ENCODE results near the gene PLCG2.

The PLCG2 gene

GRCh38 chr16:81921085-81921814 lies 142.2 kb downstream of the PLCG2 start:
- peaks cover 8% of the 10 kb centered on the region for H3K27me3 ChIP-seq (ENCODE audit: insufficient read depth, low read length, poor library complexity)
- no peak overlapping the region for H3K4me2 ChIP-seq (ENCODE audit: insufficient read depth, low read length)
- no peak for ATAC-seq (ENCODE audit: insufficient read depth, low read depth)
- no peaks in the 10 kb centered on the region for H3K79me2 ChIP-seq (ENCODE audit: insufficient read depth, low read length)
- no peak for DNase-seq
- H3K9ac ChIP-seq (ENCODE audit: low read depth, low read length): no peak overlapping the region
- no peak overlapping the region for H3K27ac ChIP-seq (ENCODE audit: low read length)
- no peaks in the 10 kb centered on the region for H3K36me3 ChIP-seq (ENCODE audit: insufficient read depth, low read length)
- H4K20me1 ChIP-seq (ENCODE audit: insufficient read depth, low read length): no peaks in the 10 kb centered on the region
- no peak overlapping the region for H3K4me3 ChIP-seq (ENCODE audit: low read depth in 1 of 2, low read length in 2 of 2)
- TF ChIP-seq EZH2 (IDR thresholded peaks at IDR 0.05; ENCODE audit: borderline replicate concordance, low read depth, low read length, severe bottlenecking) (no peak), CTCF (IDR thresholded peaks at IDR 0.05; ENCODE audit: borderline replicate concordance, extremely low read depth, low read length, poor library complexity, severe bottlenecking) (no peak)
- H3K9me3 ChIP-seq (ENCODE audit: insufficient read depth, low read length, severe bottlenecking): no peaks in the 10 kb centered on the region
- H2AFZ ChIP-seq (ENCODE audit: low read depth, low read length): no peak overlapping the region
- no peaks in the 10 kb centered on the region for H3K4me1 ChIP-seq (ENCODE audit: insufficient read depth, low read length)

GRCh38 chr16:81921843-81922584 lies 142.9 kb downstream of the PLCG2 start:
- no peaks in the 10 kb centered on the region for H4K20me1 ChIP-seq (ENCODE audit: insufficient read depth, low read length)
- no peak overlapping the region for H3K4me2 ChIP-seq (ENCODE audit: insufficient read depth, low read length)
- H3K4me3 ChIP-seq (ENCODE audit: low read depth in 1 of 2, low read length in 2 of 2): no peak overlapping the region
- no peaks in the 10 kb centered on the region for H3K36me3 ChIP-seq (ENCODE audit: insufficient read depth, low read length)
- DNase-seq (no peak), ATAC-seq (ENCODE audit: insufficient read depth, low read depth) (no peak)
- no peak overlapping the region for H3K9ac ChIP-seq (ENCODE audit: low read depth, low read length)
- no peaks in the 10 kb centered on the region for H3K4me1 ChIP-seq (ENCODE audit: insufficient read depth, low read length)
- H3K9me3 ChIP-seq (ENCODE audit: insufficient read depth, low read length, severe bottlenecking): no peaks in the 10 kb centered on the region
- no peak overlapping the region for H3K27ac ChIP-seq (ENCODE audit: low read length)
- TF ChIP-seq EZH2 (IDR thresholded peaks at IDR 0.05; ENCODE audit: borderline replicate concordance, low read depth, low read length, severe bottlenecking) (no peak), CTCF (IDR thresholded peaks at IDR 0.05; ENCODE audit: borderline replicate concordance, extremely low read depth, low read length, poor library complexity, severe bottlenecking) (no peak)
- no peaks in the 10 kb centered on the region for H3K79me2 ChIP-seq (ENCODE audit: insufficient read depth, low read length)
- H3K27me3 ChIP-seq (ENCODE audit: insufficient read depth, low read length, poor library complexity): peaks cover 8% of the 10 kb centered on the region
- H2AFZ ChIP-seq (ENCODE audit: low read depth, low read length): no peak overlapping the region

DNA sequence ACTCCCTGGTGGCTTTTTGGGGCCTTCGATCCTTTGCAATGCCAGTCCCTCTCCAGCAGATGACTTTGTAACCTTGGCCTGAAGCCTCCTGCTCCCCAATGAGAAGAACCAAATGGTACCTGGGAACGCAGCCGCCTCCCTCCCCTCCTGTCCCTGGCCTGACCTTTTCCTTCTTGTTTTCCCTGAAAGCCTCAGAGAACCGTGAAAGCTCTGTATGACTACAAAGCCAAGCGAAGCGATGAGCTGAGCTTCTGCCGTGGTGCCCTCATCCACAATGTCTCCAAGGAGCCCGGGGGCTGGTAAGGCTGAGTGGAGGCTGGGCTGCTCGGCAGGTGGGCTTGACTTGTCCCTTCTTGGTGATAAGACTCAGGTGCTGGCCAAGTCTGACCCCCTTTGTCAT lies 144.2 kb downstream of the PLCG2 start:
- no peak for ATAC-seq (ENCODE audit: insufficient read depth, low read depth)
- no peak overlapping the region for H2AFZ ChIP-seq (ENCODE audit: low read depth, low read length)
- H4K20me1 ChIP-seq (ENCODE audit: insufficient read depth, low read length): no peaks in the 10 kb centered on the region
- TF ChIP-seq EZH2 (IDR thresholded peaks at IDR 0.05; ENCODE audit: borderline replicate concordance, low read depth, low read length, severe bottlenecking) (no peak), CTCF (IDR thresholded peaks at IDR 0.05; ENCODE audit: borderline replicate concordance, extremely low read depth, low read length, poor library complexity, severe bottlenecking) (no peak)
- no peak overlapping the region for H3K27ac ChIP-seq (ENCODE audit: low read length)
- no peak overlapping the region for H3K4me2 ChIP-seq (ENCODE audit: insufficient read depth, low read length)
- no peaks in the 10 kb centered on the region for H3K4me1 ChIP-seq (ENCODE audit: insufficient read depth, low read length)
- peaks cover 8% of the 10 kb centered on the region for H3K27me3 ChIP-seq (ENCODE audit: insufficient read depth, low read length, poor library complexity)
- no peak overlapping the region for H3K4me3 ChIP-seq (ENCODE audit: low read depth in 1 of 2, low read length in 2 of 2)
- no peaks in the 10 kb centered on the region for H3K9me3 ChIP-seq (ENCODE audit: insufficient read depth, low read length, severe bottlenecking)
- H3K79me2 ChIP-seq (ENCODE audit: insufficient read depth, low read length): no peaks in the 10 kb centered on the region
- no peaks in the 10 kb centered on the region for H3K36me3 ChIP-seq (ENCODE audit: insufficient read depth, low read length)
- no peak overlapping the region for H3K9ac ChIP-seq (ENCODE audit: low read depth, low read length)
- no peak for DNase-seq

Measured in DND-41 (cell line).